Hematopoietic multipotent progenitor cell (in vitro differentiated cells): ENCODE data around the gene INPP4B. TPM values are rescaled to one million over a fixed set of nuclear protein-coding genes. Genes with fewer than 3 reads are reported as not detected.
A peak's percentile ranks its signal among the peaks of the same experiment; 100 is the strongest.
"Not testable (repeated sequence)": the region's sequence is repeated elsewhere in the genome, so short reads cannot be mapped to it uniquely, and the experiment has no call there.

ENCODE experiments used
- DNase-seq, 3 donors: peaks; one replicate each; pipeline ENCODE4 v3.0.0-alpha.2; 2011 to 2015; ENCODE audit warnings: low read depth in 2 of 3, low spot score in 2 of 3
- total RNA-seq: library from RNA; depleted of rRNA; stranded (reverse); fragments of >200 nt; gene quantifications from one replicate; pipeline ENCODE4 v1.2.3, GENCODE V29; 2012

Gene INPP4B
- total RNA-seq, 1 donor = 24.5 TPM

GRCh38 chr4:142427456-142427855 is 418.6 kb downstream of the INPP4B start:
- no peak for DNase-seq

GRCh38 chr4:142423861-142424260 is 422.2 kb downstream of the INPP4B start:
- DNase-seq = no peak

DNA sequence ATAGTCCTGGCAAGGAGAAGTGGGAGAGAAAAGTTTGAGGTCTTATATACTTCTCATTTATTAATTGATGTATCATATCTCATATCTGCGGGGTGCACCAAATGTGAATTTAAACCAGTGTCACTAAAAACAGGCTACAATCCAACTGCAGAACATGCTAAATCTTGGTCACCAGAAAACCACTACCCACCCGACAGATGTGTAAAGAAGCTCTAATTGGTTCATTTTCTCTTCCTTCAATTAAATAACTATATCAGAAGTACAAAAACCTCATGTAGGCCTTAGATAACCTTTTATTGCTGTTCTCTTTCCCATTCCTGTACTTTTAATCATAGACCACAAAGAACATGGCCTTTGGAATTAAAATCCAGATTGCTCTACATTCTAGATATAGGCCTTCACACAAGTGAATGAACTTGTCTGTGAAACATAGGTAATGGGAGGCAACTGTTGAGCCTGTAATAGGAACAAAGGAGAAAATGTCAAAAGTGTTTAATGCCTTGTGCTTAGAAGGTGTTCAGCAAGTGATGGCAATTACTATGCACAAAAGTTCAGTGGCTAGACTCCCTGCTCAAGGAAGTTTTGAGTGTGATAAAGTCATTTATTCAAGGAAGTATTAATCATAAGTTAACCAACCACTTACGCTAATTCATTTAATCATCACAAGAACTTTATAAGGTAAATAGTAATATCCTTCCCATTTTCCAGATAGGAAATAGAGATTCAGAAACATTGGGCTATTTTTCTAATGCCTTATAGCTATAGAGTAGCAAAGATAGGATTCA is 425.6 kb downstream of the INPP4B start:
- peak in 1 of 3 donors; percentile 20 for DNase-seq

DNA sequence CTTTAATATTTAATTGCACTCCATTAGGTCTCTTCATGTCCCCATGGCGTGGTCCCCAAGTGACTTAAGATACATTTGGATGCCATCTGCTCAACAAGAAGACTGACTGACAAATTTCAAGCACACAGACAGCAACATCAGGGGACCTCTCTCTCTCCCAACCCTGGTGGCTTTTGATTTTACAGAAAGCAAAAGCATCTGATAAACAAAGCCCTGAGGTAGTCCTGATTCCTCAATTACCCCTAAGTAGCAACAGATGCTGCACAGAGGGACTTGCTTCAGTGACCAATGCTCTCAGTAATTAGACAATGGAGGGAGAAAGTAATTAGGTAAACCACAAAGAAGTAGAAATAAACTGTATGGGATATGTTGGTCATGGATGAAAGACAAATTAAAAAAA is 426.4 kb downstream of the INPP4B start:
- no peak for DNase-seq

DNA sequence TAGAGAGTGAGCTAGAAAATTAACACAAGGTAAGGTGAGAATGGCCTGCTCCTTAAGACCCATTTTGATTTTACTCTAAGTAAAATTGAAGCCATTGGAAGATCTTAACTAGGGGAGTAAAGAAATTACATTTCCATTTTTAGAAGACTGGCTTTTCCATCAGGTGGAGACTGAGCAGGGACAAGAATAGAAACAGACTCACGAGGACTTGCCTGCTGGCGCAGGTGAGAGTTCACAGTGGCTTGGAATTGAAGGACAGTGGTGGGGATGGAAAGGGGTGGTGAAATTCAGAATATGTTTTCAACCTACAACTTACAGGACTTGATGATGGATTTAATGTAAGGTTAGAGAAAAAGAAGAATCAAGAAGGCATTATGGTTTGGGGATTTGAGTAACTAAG is 427.4 kb downstream of the INPP4B start:
- no peak for DNase-seq

DNA sequence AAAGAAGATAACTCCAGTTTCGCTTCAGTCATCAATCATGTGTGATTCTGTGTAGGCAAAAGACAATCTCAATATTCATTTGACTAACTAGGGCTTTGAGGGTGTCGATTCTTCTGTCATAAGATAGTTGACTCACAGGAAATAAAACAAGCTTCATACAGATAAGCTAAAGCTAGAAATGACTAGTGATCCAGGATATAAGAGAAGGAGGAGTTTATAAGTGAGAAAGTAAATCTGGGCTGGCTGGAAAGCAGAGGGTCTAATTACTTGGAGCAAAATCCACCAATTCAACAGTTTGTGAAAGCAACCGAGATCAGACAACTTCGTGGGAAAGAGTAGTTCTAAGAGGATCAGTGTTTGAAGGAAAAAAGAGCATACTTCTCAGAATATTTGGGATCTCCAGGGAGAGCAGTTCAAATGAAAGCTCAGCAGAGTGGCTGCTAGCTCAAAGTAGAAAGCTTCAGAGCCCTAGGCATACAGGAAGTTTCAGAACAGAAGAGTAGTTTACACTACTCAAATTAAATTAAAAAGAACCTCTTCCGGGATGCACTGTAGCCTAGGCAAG is 429.3 kb downstream of the INPP4B start:
- DNase-seq = no peak

DNA sequence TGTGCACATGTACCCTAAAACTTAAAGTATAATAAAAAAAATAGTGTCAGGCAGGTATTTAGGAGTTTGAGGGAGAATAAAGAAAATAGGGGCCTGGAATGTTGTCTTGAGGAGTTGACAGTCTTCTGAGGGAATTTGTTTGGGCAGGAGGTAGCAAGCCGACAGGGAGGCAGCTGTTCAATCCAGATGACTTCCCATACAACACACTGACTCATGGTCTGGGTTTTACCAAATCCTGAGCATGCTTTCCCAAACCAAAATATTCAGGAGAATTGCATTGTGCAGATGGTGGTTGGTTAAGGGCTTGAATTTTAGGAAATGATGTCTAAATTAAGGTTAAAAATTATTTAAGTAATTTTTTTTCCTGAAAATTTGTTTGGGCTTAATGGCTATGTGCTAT is 430.0 kb downstream of the INPP4B start:
- no peak for DNase-seq

- no peak for DNase-seq
Measured at GRCh38 chr4:142414366-142414990, 431.6 kb downstream of the INPP4B start.

DNA sequence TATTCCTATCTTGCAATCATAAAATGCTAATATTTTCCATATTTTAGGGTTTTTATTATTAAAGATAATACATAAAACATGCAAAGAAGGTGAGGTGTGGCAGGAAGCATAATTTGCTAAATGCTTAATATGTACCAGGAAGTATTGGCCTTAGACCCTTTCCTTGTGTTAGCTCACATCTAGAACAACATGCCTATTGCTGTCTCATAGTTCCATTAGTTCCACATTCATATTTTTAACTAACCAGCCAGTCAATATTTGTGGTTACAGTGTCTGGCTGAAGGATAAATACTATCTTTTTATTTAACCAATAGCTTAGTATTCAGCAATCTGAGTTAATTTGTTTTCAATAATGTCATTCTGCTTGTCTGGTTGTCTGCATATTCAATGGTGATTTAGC is 432.6 kb downstream of the INPP4B start:
- DNase-seq = no peak

GRCh38 chr4:142411993-142412392 is 434.1 kb downstream of the INPP4B start:
- DNase-seq = no peak

DNA sequence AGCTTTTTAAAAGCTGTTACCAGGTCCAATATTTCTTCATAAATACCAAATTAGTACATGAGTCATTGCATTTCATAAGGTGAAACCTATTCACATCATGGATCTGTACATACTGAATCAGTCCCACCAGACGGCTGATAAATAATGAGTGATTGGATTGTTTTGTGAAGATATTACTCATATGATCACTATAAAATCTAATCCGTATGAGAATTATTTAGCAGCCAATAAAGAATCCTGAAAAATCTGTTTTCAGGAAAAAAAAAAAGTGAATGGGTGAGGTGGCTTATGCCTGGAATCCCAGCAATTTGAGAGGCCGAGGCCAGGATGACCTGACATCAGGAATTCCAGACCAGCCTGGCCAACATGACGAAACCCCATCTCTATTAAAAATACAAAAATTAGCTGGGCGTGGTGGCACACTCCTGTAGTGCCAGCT is 438.1 kb downstream of the INPP4B start:
- no peak for DNase-seq

DNA sequence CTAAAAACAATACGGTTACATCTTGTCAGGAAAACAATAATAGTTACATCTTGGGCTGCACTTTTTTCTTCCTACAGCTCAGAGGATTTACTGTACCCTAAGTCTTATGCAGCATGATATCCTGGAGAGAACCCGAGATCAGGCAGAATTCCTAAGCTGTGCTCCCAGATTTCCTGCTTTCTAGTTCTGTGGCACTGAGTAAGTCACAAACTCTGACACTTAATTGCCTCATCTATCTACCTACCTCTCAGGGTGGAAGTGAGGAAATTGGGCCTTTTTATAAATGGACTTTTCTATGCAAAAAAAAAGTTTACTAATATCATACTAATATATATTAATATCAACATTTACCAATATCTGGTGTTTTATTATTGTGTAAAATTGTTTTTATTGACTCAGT is 438.5 kb downstream of the INPP4B start:
- no peak for DNase-seq

DNA sequence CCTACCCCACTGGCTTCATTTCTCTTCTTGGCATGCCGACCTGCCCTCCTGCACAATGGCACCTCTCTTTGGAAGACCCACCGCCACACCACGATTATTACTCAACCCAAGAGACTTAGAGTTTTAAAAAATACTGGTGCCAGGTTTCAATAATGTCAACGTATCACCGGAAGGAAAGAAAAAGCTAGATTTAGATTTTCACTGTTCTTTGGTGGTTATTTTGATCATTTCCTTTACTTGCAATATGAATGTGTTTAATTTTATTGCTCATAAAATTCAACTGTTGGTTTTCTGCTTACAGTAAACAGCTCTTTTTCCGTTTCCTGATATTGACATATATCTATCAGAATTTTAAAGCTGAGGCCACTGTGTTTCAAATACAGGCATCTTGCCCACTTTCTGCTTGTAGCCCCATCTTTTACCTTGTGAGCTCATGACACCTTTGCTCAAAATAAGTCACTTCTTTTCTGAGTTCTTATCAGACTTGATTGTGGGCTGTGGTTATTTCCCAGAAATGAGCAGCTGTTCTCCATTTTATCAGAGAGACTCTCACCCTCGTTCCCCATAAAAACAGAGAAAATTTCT is 439.1 kb downstream of the INPP4B start:
- peak in 1 of 3 donors; percentile 29 for DNase-seq

DNA sequence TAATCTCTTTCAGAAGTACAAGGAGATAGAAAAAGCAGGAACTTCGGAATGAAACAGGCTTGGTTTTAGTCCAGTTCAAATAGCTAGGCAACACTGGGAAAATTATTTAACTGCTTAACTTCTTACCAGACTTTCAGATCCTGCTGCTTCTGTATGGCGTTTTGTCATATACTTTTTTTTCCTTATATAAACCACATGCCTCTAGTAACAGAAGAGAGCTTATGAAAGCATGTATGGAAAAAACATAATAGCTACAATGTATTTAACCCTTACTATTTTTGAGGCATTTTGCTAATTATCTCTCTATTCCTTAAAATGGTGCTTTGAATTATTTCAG is 439.6 kb downstream of the INPP4B start:
- DNase-seq = no peak

DNA sequence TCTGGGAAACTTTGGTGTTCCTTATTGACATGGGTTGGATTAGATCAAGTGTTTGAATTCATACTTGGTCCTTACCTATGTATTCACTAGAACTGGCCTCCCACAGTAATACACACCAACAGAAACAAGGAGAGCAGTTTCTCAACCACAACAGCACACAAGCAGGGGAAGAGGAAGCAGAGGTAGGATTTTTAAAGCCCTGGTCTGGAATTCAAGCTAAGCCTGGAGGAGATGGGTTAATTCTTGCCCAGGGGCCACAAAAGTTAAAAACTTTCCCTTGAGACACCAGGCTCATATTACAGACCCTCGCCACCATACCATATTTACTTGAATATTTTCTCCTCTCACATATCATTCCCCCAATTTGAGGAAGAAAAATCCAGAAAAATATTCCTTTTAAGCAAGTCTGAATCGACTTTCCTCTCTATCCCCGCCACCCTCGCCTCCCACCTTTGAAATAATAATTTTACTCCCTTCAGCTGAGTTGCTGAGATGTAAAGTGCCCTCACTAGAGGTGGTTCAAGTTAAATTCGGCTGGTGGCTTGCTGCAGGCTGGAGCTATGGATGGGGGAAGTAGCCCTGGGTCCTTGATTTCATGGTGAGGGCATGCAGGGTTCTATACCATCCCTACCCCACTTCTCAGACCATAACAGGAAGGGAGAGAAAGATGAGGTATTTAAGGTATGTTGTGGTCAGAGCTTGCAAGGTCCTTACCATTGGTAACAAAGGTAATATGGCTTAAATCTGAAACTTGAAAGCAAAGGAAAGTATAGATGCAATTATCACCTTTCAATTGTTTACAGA is 440.2 kb downstream of the INPP4B start:
- DNase-seq = peak in 1 of 3 donors; percentile 15

GRCh38 chr4:142405021-142405694 is 440.9 kb downstream of the INPP4B start:
- DNase-seq = peak; percentile 36 to 71 (median 68)

DNA sequence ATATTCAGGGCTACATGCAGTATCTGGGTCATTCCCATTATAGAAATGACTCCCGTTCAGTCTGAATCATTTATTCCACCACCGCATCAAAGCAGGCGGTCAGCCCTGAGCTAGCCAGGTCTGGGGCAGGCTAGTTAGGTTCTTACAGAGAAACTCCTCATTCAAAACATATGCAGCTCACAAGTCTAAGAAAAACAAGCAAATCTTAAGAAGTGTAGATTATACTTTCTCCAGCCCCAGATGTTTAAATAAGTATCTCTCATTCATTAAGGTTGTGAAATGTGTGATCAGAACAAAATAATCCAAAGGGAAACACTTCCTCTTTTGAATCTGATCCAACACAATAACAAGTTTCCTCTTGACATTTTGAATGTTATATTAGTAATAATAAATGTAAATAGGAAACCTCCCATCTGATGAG is 441.9 kb downstream of the INPP4B start:
- DNase-seq = peak in 1 of 3 donors; percentile 11

- DNase-seq = peak in 1 of 3 donors; percentile 18
Measured at GRCh38 chr4:142402900-142403299, 443.2 kb downstream of the INPP4B start.

GRCh38 chr4:142402156-142402555 is 443.9 kb downstream of the INPP4B start:
- DNase-seq = no peak

- not testable (repeated sequence) for DNase-seq
Measured at GRCh38 chr4:142397364-142397991, 448.6 kb downstream of the INPP4B start.
